WTC11 (cell line): Measurements from ENCODE around the gene C6orf47. TPM values are rescaled to one million over a fixed set of nuclear protein-coding genes. Genes with fewer than 3 reads are reported as not detected.

ENCODE experiments used
- ATAC-seq: fragments of 200-7000 bp; cut with Tn5 transposase; 2 replicates; pipeline ENCODE4 v1.10.0; 2021; ENCODE audit warnings: mild to moderate bottlenecking, moderate library complexity
- CTCF ChIA-PET: fragments of 300-600 bp; sonication (Branson Sonifier 250); formaldehyde crosslinking; loops from one replicate; lab custom pipeline; 2021; ENCODE audit warnings: antibody characterized with exemption; lab: Charles Lee
- POLR2A ChIA-PET: fragments of 350-600 bp; sonication (Branson Sonifier 250); formaldehyde crosslinking; loops from one replicate; lab custom pipeline; 2021; ENCODE audit warnings: antibody characterized with exemption; lab: Charles Lee
- DNase-seq: peaks from one replicate; pipeline ENCODE4 v3.0.0; 2021; ENCODE audit warnings: low spot score
- H3K27ac Mint-ChIP-seq: 2 replicates; pipeline ENCODE4 v1.8.0; 2021; ENCODE audit warnings: mixed read lengths
- H3K27me3 Mint-ChIP-seq: 2 replicates; pipeline ENCODE4 v1.8.0; 2021; ENCODE audit warnings: low read depth, mild to moderate bottlenecking, moderate library complexity, mixed read lengths
- H3K36me3 Mint-ChIP-seq: 2 replicates; pipeline ENCODE4 v1.8.0; 2021; ENCODE audit warnings: mixed read lengths
- H3K4me1 Mint-ChIP-seq: 2 replicates; pipeline ENCODE4 v1.8.0; 2022; ENCODE audit warnings: mixed read lengths
- H3K4me3 Mint-ChIP-seq: 2 replicates; pipeline ENCODE4 v1.8.0; 2021; ENCODE audit warnings: mild to moderate bottlenecking, moderate library complexity, mixed read lengths
- H3K9me3 Mint-ChIP-seq: 2 replicates; pipeline ENCODE4 v1.8.0; 2021; ENCODE audit warnings: mixed read lengths
- CBFB ChIP-seq: sonication (generic); formaldehyde crosslinking; IDR thresholded peaks from 2 replicates; pipeline ENCODE4 v1.8.1; 2022; ENCODE audit warnings: mild to moderate bottlenecking, low read depth, missing genetic modification reagents
- E2F1 ChIP-seq: sonication (generic); formaldehyde crosslinking; IDR thresholded peaks from 2 replicates; pipeline ENCODE4 v1.8.0; 2022; ENCODE audit warnings: mild to moderate bottlenecking, missing genetic modification reagents
- ELF4 ChIP-seq: sonication (generic); formaldehyde crosslinking; IDR thresholded peaks from 2 replicates; pipeline ENCODE4 v1.8.1; 2022; ENCODE audit warnings: low read depth, mild to moderate bottlenecking, moderate library complexity, missing genetic modification reagents
- FOXP1 ChIP-seq: sonication (generic); formaldehyde crosslinking; IDR thresholded peaks from 2 replicates; pipeline ENCODE4 v1.8.0; 2022; ENCODE audit warnings: missing genetic modification reagents, mild to moderate bottlenecking, moderate library complexity, borderline replicate concordance
- GTF2I ChIP-seq: fragments of 250-450 bp; sonication (Bioruptor Pico); conservative IDR thresholded peaks from 2 replicates; pipeline ENCODE4 v1.4.0; 2021; ENCODE audit warnings: mild to moderate bottlenecking
- HMGXB4 ChIP-seq: sonication (generic); formaldehyde crosslinking; IDR thresholded peaks from 2 replicates; pipeline ENCODE4 v1.8.1; 2023; ENCODE audit warnings: mild to moderate bottlenecking, moderate library complexity, missing genetic modification reagents
- KAT7 ChIP-seq: sonication (generic); formaldehyde crosslinking; IDR thresholded peaks from 2 replicates; pipeline ENCODE4 v1.8.1; 2023; ENCODE audit warnings: missing genetic modification reagents, mild to moderate bottlenecking, borderline replicate concordance
- RORB ChIP-seq: fragments of 250-450 bp; sonication (Bioruptor Pico); IDR thresholded peaks from 2 replicates; pipeline ENCODE4 v1.9.0; 2021; ENCODE audit warnings: mild to moderate bottlenecking
- SOX15 ChIP-seq: fragments of 250-450 bp; sonication (Bioruptor Pico); IDR thresholded peaks from 2 replicates; pipeline ENCODE4 v1.9.0; 2021; ENCODE audit warnings: mild to moderate bottlenecking
- TEAD4 ChIP-seq: sonication (generic); formaldehyde crosslinking; IDR thresholded peaks from 2 replicates; pipeline ENCODE4 v1.8.0; 2022; ENCODE audit warnings: mild to moderate bottlenecking, missing genetic modification reagents
- ZNF219 ChIP-seq: sonication (generic); formaldehyde crosslinking; IDR thresholded peaks from 2 replicates; pipeline ENCODE4 v1.8.0; 2023; ENCODE audit warnings: missing genetic modification reagents, mild to moderate bottlenecking, borderline replicate concordance
- ZNF263 ChIP-seq: sonication (generic); formaldehyde crosslinking; IDR thresholded peaks from 2 replicates; pipeline ENCODE4 v1.8.1; 2022; ENCODE audit warnings: low read depth, mild to moderate bottlenecking, moderate library complexity, missing genetic modification reagents
- ZNF317 ChIP-seq: sonication (generic); formaldehyde crosslinking; IDR thresholded peaks from 2 replicates; pipeline ENCODE4 v1.8.1; 2023; ENCODE audit warnings: low read depth, mild to moderate bottlenecking, moderate library complexity, missing genetic modification reagents, borderline replicate concordance
- ZNF512 ChIP-seq: sonication (generic); formaldehyde crosslinking; IDR thresholded peaks from 2 replicates; pipeline ENCODE4 v1.8.1; 2022; ENCODE audit warnings: missing genetic modification reagents, borderline replicate concordance
- total RNA-seq: library from RNA; stranded (reverse); gene quantifications from 3 replicates; pipeline ENCODE4 v1.2.3, GENCODE V29; 2021
- TF ChIP-seq, protein P1 (sequence below): sonication (generic); formaldehyde crosslinking; IDR thresholded peaks from 2 replicates; pipeline ENCODE4 v1.8.0; 2023; ENCODE audit warnings: missing genetic modification reagents, mild to moderate bottlenecking, borderline replicate concordance
- TF ChIP-seq, protein P2 (sequence below): sonication (generic); formaldehyde crosslinking; IDR thresholded peaks from 2 replicates; pipeline ENCODE4 v1.8.1; 2023; ENCODE audit warnings: mild to moderate bottlenecking, missing genetic modification reagents, moderate library complexity
- TF ChIP-seq, protein P3 (sequence below): sonication (generic); formaldehyde crosslinking; IDR thresholded peaks from 2 replicates; pipeline ENCODE4 v1.8.1; 2023; ENCODE audit warnings: mild to moderate bottlenecking, missing genetic modification reagents, borderline replicate concordance

C6orf47 gene
- total RNA-seq, 1 experiment from 2014 or later, result 16.3 TPM

DNA sequence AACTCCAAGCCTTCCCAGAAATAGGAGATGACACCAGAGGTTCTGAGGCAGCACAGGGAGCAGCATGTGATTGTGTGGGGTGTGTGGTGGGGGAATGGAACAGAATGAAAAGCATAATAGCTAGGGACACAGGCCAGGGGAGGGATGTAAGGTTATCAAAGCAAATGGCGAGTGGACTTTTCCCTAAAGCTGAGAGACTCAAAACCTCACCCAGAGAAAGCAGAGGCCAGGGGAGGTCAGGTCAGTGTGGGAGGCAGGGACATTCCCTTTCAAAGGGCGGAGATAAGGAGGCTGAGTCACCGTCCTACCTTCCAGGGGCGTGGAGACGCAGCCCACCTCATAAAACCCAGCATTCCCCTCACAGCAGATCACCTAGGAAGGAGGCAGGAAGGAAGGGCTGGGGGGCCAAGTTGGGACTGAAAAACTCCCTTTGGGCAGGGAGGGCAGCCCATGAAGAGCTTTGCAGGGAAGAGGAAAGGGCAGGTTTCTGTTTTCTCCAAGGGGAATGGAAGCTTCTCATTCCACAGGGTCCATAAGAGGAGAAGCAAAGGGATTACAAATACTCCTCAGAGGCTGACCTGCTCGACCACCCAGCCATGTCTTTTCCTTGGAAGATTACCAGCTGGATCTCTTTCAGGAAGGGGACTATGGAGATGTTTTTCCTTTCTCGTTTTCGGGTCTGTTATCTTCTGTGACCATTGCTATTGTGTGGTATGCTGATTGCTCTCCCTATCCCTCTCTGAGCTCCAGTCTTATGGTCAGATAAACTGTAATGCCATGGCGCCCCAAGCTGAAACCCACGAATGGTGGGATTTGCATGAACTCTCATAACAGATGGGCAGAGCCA lies 29.9 kb upstream of the C6orf47 start:
- no peak for DNase-seq
- ATAC-seq, result no peak
- POLR2A ChIA-PET, result interaction anchor here (1.3 kb wide), 1 partner anchor 13 kb away, joined by 4 read pairs; no protein-coding TSS in a partner anchor
- no peaks in the 10 kb centered on the region for H3K27me3 Mint-ChIP-seq
- H3K9me3 Mint-ChIP-seq, result no peaks in the 10 kb centered on the region
- H3K4me1 Mint-ChIP-seq, result no peaks in the 10 kb centered on the region
- CTCF ChIA-PET, result interaction anchor here (0.5 to 2.2 kb wide), 35 partner anchors 10 to 487 kb away, joined by 3 to 20 read pairs (median 4); partner anchors contain the start of genes ABHD16A, APOM, ATP6V1G2 and C6orf47
- H3K27ac Mint-ChIP-seq, result no peak overlapping the region
- TF ChIP-seq, protein P1, sequence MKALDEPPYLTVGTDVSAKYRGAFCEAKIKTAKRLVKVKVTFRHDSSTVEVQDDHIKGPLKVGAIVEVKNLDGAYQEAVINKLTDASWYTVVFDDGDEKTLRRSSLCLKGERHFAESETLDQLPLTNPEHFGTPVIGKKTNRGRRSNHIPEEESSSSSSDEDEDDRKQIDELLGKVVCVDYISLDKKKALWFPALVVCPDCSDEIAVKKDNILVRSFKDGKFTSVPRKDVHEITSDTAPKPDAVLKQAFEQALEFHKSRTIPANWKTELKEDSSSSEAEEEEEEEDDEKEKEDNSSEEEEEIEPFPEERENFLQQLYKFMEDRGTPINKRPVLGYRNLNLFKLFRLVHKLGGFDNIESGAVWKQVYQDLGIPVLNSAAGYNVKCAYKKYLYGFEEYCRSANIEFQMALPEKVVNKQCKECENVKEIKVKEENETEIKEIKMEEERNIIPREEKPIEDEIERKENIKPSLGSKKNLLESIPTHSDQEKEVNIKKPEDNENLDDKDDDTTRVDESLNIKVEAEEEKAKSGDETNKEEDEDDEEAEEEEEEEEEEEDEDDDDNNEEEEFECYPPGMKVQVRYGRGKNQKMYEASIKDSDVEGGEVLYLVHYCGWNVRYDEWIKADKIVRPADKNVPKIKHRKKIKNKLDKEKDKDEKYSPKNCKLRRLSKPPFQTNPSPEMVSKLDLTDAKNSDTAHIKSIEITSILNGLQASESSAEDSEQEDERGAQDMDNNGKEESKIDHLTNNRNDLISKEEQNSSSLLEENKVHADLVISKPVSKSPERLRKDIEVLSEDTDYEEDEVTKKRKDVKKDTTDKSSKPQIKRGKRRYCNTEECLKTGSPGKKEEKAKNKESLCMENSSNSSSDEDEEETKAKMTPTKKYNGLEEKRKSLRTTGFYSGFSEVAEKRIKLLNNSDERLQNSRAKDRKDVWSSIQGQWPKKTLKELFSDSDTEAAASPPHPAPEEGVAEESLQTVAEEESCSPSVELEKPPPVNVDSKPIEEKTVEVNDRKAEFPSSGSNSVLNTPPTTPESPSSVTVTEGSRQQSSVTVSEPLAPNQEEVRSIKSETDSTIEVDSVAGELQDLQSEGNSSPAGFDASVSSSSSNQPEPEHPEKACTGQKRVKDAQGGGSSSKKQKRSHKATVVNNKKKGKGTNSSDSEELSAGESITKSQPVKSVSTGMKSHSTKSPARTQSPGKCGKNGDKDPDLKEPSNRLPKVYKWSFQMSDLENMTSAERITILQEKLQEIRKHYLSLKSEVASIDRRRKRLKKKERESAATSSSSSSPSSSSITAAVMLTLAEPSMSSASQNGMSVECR (CRISPR knock-in tag), result no peak
- no peak for TF ChIP-seq ZNF512 (CRISPR knock-in tag)
- H3K4me3 Mint-ChIP-seq, result no peak overlapping the region
- H3K36me3 Mint-ChIP-seq, result peaks cover 19% of the 10 kb centered on the region

DNA sequence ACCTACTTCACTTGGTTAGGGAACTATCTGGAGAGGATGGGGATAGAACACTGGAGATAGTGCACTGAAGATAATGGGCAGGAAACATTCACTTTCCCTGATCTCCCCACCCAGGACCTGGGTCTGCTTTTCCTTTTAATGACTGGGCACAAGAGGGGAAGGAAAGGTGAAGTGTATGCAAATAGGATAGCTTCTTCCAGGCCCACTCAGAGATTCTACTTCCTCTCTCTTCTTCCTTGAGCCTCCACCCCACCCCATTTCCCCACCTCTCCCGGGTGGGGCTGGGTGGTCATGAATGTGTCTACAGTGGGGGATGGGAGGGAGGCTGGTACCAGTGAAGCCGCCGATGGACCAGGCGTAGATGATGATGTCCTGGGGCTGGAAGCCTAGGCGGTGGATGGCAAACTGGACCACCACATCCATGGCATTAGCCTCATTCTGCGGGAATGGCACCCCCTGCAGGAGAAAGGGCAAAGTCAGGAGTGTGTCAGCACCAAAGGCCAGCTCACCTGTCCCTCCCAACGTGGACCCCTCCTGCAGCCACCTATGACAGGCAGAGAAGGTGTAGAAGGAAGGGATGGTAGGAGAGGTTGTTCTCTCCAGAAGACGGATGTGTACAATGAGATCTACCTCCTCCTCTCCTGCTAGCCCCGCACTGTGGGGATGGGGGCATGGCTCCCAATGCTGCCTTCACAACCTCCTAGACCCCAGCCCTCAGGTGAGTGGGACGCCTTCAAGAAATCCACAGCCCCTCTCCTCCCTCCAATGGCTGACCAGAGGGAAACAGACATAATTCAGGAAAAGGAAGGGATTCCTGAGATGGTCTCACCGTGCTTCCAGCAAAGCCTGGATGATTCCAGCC lies 28.9 kb upstream of the C6orf47 start:
- ChIA-PET CTCF (interaction anchor here (0.5 to 2.2 kb wide), 33 partner anchors 9 to 488 kb away, joined by 3 to 20 read pairs (median 4); partner anchors contain the start of genes ABHD16A, APOM, ATP6V1G2 and C6orf47), POLR2A (interaction anchor here (1.3 kb wide), 1 partner anchor 14 kb away, joined by 4 read pairs; no protein-coding TSS in a partner anchor)
- H3K27ac Mint-ChIP-seq, result no peak overlapping the region
- ATAC-seq (peak; percentile 86), DNase-seq (peak; percentile 69)
- H3K9me3 Mint-ChIP-seq, result no peaks in the 10 kb centered on the region
- H3K27me3 Mint-ChIP-seq, result no peaks in the 10 kb centered on the region
- H3K4me1 Mint-ChIP-seq, result no peaks in the 10 kb centered on the region
- H3K36me3 Mint-ChIP-seq, result peaks cover 15% of the 10 kb centered on the region
- no peak overlapping the region for H3K4me3 Mint-ChIP-seq
- TF ChIP-seq SOX15 (CRISPR knock-in tag), result no peak
- TF ChIP-seq TEAD4 (CRISPR knock-in tag), result no peak
- no peak for TF ChIP-seq GTF2I (CRISPR knock-in tag)
- no peak for TF ChIP-seq HMGXB4 (CRISPR knock-in tag)
- no peak for TF ChIP-seq ELF4 (CRISPR knock-in tag)
- TF ChIP-seq RORB (CRISPR knock-in tag), result no peak
- TF ChIP-seq CBFB (CRISPR knock-in tag), result no peak
- TF ChIP-seq, protein P2, sequence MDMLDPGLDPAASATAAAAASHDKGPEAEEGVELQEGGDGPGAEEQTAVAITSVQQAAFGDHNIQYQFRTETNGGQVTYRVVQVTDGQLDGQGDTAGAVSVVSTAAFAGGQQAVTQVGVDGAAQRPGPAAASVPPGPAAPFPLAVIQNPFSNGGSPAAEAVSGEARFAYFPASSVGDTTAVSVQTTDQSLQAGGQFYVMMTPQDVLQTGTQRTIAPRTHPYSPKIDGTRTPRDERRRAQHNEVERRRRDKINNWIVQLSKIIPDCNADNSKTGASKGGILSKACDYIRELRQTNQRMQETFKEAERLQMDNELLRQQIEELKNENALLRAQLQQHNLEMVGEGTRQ (CRISPR knock-in tag), result no peak
- TF ChIP-seq ZNF317 (CRISPR knock-in tag), result no peak
- TF ChIP-seq, protein P3, sequence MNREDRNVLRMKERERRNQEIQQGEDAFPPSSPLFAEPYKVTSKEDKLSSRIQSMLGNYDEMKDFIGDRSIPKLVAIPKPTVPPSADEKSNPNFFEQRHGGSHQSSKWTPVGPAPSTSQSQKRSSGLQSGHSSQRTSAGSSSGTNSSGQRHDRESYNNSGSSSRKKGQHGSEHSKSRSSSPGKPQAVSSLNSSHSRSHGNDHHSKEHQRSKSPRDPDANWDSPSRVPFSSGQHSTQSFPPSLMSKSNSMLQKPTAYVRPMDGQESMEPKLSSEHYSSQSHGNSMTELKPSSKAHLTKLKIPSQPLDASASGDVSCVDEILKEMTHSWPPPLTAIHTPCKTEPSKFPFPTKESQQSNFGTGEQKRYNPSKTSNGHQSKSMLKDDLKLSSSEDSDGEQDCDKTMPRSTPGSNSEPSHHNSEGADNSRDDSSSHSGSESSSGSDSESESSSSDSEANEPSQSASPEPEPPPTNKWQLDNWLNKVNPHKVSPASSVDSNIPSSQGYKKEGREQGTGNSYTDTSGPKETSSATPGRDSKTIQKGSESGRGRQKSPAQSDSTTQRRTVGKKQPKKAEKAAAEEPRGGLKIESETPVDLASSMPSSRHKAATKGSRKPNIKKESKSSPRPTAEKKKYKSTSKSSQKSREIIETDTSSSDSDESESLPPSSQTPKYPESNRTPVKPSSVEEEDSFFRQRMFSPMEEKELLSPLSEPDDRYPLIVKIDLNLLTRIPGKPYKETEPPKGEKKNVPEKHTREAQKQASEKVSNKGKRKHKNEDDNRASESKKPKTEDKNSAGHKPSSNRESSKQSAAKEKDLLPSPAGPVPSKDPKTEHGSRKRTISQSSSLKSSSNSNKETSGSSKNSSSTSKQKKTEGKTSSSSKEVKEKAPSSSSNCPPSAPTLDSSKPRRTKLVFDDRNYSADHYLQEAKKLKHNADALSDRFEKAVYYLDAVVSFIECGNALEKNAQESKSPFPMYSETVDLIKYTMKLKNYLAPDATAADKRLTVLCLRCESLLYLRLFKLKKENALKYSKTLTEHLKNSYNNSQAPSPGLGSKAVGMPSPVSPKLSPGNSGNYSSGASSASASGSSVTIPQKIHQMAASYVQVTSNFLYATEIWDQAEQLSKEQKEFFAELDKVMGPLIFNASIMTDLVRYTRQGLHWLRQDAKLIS (CRISPR knock-in tag), result no peak
- no peak for TF ChIP-seq ZNF219 (CRISPR knock-in tag)
- no peak for TF ChIP-seq FOXP1 (CRISPR knock-in tag)
- TF ChIP-seq ZNF263 (CRISPR knock-in tag), result no peak
- no peak for TF ChIP-seq KAT7 (CRISPR knock-in tag)
- TF ChIP-seq E2F1 (CRISPR knock-in tag), result no peak
